Measurements from ENCODE around the gene CFAP74.
"Not testable (repeated sequence)": the region's sequence is repeated elsewhere in the genome, so short reads cannot be mapped to it uniquely, and the experiment has no call there.

- TF ChIP-seq POLR2A (IDR thresholded peaks at IDR 0.05; ENCODE audit: low read length); GATA1 (IDR thresholded peaks at IDR 0.05; ENCODE audit: low read depth, low read length): not testable (repeated sequence)
Measured at GRCh38 chr1:1883890-1884289, 119.7 kb downstream of the CFAP74 start.

Data from erythroblast (primary cell).